AG08396 (cell line): ENCODE measurements around the gene NMNAT2.

ENCODE experiments used
- DNase-seq: peaks from one replicate; pipeline ENCODE4 v3.0.0; 2012; ENCODE audit warnings: low spot score, mixed read lengths

The NMNAT2 gene

DNA sequence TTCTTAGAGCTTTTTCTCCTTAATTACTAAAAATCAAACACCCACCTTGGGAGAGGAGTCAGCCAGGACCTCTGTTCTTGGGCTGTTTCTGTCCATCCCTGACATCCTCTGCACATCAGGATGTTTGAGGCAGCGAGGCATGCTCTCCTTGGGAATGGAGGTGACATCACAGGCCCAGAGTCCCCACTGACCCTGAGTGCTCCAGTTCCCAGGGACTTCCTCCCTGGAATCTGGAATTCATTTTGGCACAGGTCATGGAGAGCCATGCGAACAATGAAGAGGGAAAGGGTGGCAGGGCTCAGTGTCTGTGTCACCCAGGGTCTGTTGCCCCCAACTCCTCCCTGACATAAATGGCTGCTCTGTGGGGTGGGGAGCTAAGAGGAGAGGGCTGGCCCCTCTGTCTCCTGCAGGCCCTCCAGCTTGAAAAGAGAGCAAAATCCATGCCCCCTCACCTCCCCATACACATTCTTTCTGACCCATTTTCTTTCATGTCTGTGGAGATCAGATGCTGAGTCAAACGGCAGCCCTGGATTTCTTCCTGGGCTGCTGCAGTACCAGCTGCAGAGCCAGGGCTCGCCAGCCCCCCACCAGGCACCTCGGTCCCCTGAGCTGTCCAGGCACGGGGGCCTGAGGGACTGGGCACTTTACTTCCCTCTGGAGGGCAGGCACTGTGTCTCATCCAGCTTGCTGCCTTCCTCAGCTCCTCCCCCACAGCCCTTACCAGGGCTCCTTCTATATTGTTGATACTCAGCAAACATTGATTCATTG, 102.0 kb downstream of the NMNAT2 start:
- DNase-seq = no peak

DNA sequence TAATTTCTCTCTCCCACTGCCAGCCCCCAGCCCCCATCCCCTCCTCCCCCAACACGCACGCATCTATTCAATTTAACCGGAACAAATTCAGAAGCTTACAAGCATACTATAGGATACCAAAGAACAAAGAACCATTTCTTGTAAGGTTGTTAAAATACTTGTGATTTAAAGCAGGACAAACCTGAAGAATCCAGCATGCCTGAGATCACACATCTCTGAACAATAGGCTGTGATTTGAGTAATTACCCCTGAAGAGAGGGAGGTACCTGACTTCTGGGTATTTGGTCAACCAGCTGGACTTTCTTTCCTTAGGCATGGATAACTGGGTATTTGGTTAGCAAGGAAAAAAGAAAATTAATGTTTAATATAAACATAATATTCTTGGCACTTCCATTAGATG, 105.1 kb downstream of the NMNAT2 start:
- no peak for DNase-seq

DNA sequence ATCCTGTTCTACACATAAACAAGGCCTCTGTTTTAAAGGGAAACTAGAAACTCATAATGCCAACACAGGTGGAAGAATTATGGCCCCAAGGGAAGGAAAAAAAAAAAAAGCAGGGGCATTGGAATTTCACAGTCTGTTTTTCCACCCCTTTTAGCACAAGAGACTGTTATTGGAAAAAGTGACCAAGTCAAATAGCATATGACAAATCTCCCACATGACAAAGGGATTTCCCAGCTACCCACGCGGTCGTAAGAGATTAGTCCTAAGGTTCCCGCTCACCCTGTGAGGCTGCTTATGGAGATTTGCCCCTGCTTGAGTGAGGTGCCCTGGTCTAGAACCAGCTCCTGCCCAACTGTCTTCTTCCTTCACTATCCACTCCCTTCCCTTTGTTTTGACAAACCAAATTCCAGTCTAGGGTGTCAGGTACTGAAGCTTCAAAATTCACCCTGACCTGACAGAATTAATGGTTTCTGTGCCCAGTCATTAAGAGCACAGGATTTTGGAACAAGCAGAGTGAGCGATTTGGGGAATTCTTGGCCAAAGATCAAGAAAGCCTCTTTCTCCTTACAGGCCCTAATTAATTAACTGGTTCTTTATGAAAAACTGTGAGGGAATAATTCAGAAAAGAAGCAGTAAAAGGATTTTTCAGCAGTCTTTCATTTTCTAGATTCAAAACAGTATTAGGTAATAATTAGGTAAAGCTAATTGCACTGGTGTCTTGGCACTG, 107.3 kb downstream of the NMNAT2 start:
- DNase-seq = no peak

DNA sequence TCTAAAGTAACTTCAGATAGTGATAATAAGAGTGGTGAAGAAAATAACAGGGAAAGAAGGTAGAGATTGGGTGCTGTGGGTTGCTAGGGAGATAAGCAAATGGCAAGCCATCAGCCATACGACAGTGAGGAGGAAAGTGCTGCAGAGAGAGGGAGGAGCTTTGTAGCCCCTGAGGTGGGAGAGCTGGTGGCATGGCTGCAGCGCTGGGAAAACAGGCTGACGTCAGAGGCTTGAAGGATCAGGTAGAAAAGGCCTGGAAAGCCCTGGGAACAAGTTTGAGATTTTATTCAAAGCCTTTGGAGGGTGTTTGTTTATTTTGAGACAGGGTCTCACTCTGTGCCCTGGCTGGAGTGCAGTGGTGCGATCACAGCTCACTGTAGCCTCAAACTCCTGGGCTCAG, 109.5 kb downstream of the NMNAT2 start:
- no peak for DNase-seq

DNA sequence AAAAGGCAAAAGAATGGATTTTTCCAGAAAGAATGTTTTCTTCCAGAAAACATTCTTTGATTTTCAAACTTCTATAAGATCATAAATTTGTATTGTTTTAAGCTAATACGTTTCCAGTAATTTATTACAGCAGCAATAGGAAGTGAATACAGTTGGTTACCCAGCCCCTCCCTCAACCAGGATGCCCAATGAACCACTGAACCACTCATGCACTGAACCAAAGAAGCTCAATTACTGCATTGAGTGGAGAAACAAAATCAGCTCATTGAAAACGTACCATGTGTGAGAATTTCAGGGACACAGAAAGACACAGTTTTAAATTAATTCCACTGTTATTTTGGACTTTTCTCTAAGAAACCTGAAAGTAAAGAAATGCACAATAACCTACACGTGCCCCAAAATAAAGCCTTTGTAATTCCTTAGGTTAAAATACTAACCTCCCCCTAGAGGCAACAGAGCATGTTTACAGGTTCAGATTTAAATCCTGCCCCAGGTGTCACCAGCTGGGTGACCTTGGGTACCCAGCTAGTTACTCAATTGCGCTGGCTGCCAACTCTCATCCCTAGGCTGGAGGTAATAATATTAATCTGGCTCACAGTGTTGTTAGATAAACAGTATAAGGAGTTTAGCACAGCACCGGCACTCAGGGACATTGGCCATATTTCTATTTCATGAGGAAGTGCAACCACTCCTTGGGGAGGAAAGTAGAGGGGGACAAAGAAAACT, 111.7 kb downstream of the NMNAT2 start:
- no peak for DNase-seq

DNA sequence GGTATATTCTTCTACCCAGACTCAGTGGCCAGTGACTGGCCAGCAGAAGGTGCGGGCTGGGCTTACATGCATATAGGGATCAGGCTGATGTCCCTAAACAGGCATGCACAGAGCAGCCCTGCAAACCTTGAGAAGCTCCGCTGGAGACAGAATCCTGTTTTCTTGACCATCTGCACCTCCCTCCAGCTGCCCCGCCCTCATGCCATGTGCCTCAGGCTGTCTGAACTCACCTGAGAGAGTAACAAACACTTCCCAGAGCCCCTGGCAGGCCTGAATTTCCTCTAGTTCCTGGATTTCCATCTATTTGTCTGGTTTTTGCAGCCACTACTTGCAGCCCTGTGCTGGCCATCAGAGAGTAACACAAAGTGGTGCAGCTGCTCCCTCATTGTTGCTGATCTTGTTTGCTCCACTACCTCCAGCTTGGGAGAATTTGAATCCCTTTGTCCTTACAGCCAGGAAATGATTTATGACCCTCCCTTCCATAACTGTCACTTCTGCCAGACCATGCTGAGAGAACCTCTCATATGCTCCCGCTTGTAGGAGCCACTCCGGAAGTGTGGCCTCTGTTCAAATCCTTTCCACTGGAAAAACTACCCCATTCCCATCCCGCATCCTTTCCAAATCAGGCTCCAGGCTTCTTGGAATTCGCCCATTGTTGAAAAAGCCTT, 113.6 kb downstream of the NMNAT2 start:
- no peak for DNase-seq

DNA sequence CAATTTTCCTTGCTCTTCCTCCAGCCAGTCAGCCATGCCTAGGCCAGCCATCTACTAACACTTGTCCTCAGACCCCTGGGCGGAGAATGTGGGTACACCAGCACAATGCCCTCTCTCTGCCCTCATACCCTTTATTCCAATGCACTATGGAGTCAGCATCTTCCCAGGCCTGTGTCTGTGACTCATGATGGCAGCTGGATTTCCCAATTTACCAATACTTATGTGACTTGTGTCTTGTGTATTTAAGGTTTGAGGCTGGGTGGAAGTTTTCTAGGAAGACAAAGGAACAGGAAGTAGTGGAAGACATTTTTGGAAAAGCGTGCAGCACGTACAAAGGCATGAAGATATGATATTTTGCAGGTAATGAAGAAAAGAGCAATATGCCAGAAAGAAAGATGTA, 114.3 kb downstream of the NMNAT2 start:
- no peak for DNase-seq

DNA sequence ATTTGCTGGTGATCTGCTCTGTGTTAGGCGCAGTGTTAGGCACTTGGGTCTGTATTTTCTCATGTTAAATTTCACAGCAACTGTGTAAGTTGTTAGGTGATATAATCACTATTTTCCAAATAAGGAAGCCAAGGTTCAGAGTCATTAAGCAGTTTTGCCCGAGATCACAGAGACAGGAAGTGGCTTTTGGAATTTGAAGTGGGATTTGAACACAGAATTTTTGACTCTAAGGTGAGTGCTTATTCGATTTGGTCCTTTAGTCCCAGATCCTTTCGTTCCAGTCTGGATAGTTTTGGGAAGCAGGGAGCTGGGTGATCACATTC, 114.9 kb downstream of the NMNAT2 start:
- no peak for DNase-seq

DNA sequence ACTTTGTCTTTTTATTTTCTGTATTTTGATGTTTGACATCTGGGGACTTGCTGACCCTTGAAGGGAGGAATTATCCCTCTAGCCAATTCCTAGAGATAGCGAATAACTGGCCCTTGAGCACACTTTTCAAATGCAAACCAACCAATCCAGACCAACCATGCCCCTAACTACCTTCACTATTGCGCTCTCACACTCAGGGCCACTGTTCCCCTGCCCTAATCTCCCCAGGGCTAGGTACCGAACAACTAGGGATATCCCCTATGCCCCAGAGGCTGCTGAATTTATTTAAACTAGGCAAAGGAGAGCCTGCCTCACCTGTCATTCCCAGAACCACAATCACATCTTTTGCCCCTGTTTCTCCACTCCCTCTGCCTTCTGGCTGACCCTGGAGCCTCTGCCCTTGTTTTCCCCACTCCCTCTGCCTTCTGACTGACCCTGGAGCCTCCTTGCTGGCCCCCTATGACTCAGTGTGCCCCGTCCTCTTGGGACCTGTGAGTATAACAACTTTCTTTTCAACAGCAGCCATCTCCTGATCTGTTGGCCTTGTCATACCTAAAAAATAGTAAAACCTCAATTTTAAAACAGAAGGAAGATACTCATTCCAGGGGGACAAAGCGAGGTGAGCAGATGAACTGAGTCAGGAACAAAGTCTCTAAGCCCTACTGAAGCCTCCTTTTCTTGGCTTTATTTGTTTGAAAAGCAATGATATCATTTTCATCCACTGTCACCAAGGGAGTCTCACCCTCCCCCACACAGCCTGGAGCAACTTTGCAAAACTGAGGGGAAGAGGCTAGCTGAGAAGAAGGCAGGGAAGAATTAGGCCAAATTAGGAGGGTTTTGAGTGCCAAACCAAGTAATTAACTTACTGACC, 115.5 kb downstream of the NMNAT2 start:
- DNase-seq = no peak

DNA sequence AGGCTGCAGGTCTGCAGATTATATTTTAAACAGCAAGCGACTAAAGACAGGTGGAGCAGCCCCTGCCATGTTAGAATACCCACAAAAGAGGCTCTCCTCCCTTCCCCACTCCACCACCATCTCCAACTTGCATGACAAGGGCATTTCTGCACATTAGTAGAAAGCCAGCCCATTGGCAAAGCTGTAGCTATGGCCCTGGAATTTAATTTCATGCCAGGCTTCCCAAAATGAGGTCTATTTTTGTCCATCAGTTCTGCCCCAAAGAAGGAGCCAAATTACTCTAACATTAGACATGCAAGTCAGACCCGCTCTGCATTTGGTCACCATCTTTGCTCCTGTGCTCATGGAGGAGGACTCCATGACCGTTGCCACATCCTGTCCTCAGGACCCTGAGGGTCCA, 116.9 kb downstream of the NMNAT2 start:
- DNase-seq = no peak

DNA sequence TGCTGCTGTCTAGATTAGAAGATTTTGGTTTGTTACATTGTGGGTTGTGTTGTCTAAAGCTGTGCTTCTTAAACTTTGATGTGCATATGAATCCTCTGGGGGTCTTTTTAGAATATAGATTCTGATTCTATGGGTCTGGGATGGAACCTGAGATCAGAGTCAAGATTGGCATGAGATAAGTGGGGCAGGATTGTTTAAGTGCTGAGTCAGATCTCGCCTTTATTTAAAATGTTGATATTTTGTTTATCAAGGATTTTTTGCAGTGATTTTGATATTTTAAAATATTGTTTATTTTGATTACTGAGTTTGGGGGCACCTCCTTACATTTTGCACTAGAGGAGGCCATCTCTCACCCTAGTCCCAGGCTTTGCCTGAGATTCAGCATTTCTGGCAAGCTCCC, 117.4 kb downstream of the NMNAT2 start:
- no peak for DNase-seq

DNA sequence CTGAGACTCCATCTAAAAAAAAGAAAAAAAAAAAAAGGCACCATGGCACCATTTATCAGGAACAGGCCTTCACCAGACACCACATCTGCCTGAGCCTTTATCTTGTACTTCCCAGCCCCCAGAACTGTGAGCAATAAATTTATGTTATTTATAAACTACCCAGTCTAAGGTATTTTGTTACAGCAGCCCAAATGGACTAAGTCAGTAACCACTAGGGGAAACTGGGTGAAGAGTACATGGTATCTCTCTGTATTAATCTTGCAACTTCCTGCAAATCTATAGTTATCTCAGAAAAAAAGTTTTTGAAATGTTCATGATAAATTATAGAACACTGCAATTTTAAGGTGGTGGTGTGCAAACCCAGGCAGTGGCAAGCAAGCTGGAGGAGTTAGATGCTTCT, 117.8 kb downstream of the NMNAT2 start:
- no peak for DNase-seq

DNA sequence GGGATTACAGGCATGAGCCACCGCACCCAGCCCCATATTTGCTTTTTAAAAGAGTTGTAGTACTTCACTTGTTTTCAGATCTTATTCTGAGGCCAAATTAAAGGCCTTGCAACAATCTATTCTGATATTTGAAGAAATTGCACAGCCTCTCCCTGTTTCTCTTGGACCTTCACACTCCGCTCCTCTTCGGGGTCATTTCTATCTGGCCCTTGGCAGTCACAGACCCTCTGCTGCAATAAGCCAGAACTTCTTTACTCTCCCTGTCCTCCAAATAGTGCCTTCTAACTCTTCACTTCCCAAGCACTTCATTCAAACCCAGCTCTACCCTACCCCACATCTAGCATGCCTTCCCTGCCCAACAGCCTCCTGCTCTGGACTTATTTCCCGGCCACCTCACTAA, 121.4 kb downstream of the NMNAT2 start:
- DNase-seq = no peak

DNA sequence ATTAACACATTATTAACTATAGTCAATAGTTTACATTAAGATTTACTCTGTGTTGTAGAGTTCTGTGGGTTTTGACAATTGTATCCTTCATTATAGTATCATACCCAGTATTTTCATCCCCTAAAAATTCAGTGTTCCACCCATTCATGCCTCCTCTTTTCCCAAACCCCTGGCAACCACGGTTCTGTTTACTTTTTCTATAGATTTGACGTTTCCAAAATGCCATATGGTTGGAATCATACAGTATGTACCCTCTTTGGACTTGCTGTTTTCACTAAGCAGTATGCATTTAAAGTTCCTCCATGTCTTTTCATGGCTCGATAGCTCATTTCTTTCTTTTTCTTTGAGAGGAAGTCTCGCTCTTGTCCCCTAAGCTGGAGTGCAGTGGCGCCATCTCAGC, 122.7 kb downstream of the NMNAT2 start:
- no peak for DNase-seq

DNA sequence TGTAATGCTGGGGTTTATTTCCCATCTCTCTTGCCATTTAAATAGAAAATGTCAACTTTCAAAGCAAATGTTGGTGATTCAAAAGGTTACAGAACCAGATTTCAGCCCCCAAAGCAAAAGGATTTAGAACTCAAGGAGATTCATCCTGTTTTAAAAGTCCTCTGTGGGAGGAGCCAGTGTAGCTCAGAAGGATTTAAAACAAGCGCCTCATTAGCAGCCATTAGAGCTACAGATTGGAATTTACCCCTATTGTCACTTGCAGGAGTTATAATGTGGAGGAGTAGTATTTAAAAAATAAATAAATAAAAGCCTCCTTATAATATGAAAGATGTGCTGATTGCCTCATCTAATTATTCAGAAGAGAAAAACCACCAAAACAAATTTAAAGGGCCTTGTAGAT, 124.3 kb downstream of the NMNAT2 start:
- no peak for DNase-seq

DNA sequence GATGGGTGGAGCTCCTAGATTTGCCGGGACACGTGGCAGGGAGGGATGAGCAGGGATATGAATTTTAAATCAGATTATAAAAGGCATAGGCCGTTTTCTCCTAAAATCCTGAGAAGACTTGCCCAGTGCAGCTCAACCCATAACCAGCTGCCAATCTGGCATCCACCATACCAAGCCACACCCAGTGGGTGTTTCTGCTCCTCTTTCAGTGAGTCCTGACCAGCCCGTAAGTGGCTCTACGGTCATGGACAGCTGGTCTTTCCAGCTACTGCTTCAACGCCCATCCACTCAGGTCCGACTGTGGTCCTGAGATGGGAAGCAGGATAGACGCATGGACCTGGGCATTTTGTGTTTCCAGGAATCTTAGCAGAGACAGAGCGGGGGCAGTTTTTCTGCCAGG, 124.9 kb downstream of the NMNAT2 start:
- no peak for DNase-seq

DNA sequence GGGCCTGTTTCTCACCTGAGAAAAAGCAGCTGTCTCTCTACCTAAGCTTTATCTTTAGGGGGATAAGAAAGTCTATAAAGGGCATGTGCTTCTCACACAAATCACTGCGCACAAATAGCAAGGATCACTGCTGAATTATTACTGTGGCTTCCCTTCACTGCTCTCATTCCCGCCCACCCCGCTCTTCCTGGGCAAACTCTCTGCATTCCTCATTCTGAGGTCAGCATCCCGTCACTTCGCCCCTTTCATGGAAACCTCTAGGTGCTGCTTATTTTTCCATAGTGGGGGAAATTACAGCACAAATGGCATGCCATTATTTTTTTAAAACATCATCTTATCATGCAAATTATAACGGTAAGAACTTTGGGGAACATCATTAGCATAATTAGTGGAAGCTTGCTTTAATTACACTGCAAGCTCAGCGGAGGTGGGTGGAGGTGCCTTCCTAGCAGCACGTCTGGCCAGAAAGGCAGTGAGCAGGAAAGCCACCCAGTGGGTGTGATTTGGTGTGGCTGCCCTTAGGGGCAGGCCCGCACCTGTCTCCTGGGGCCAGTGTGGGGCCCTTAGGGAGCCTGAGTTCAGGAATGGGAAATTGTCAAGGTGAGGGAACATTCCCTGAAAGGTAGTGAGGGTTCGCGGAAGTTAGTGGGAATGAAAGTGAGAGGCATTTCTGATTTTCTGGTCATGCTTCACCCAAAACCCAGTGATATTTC, 126.2 kb downstream of the NMNAT2 start:
- peak; percentile 53 for DNase-seq

DNA sequence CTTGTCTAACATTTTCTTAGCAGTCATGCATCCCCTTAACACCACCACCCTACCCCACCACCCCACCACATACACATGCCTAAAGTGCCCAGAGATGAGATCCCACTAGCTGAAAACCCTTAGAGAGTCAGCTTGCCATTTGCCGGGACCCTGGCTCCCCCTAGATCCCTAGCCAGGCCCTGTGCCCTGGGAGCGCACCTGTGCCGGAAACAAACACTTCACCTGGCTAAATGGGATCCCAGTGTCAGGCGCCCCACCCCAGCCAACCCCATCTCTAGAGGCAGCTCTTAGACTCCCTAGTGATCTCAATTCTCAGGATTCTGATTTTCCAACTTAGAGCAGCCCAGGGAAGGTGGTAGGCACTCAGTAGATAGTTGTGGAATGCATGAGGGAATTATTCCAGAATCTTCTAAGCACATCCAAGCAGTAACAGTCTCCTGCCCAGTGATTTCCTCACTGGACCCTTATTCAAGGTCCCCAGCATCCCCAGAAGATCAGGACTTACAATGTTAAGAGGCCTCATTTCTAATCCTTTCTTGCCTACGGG, 126.9 kb downstream of the NMNAT2 start:
- no peak for DNase-seq

DNA sequence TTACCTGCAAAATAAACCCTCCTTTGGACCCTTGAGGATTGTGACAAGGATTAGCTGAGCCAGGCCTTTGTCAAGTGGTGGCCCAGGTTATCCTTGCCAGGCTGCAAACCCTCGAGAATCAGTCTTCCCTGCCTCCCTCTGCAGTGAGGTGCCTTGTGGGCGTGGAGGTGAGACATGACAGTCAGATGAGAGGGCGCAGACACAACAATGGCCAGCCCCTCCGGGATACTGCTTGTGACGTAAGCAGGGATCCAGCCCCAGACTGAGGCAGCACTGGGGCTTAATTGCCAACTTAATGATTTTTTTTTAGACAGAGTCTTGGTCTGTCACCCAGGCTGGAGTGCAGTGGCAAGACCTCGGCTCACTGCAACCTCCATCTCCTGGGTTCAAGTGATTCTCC, 127.6 kb downstream of the NMNAT2 start:
- no peak for DNase-seq

DNA sequence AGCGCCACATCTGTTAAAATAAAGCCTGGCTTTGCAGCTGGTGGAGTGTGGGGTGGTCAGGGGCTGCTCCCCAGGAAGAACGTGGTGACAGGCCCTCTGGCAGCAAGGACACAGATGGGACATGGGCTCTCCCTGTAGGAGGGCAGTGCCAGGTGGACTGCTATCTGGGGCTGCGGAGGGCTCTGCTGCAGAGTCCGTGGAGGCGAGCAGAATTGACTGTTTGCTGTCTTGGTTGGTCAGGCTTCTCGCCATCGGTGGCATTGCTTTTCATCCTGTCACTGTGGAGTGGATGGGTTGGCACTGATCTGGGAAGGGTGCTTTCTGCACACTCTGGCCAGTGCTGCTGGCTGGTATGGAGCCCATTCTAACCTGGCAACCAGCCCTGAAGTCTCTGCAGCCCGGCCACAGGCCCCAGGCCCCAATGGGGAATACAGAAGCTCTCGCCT, 129.1 kb downstream of the NMNAT2 start:
- no peak for DNase-seq

DNA sequence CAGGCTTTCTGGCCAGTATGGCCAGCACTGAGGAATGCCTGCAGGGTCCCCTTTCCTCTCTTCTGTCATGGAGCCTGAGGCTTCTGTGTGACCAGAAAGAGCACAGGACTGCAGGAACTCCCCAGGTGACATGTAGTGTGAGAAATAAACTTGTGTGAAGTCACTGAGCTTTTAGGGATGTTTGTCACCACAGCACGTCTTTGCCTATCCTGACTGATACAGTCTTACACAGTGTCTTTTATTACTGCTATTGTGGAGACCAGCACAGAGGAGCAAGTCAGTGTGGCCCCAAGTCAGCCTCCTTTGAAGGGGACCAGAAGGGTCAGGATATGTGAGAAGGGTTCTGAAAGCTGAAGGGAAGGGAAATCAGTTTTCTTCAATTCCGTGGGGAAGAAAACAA, 129.6 kb downstream of the NMNAT2 start:
- no peak for DNase-seq
